ENCODE data around the gene OST4.

GRCh38 chr2:27078267-27079194 lies 7.1 kb upstream of the OST4 start, which contains the start of gene EMILIN1:
- TF ChIP-seq JUN (IDR thresholded peaks at IDR 0.05) (no peak), CTCF (IDR thresholded peaks at IDR 0.05) (no peak), JUNB (IDR thresholded peaks at IDR 0.05) (no peak), CHD2 (IDR thresholded peaks at IDR 0.05; ENCODE audit: low read length, partially characterized antibody) (no peak), NR3C1 (IDR thresholded peaks at IDR 0.05) (no peak), POLR2A (IDR thresholded peaks at IDR 0.05; ENCODE audit: low read length) (no peak), BCL3 (IDR thresholded peaks at IDR 0.05) (no peak), KDM1A (IDR thresholded peaks at IDR 0.05; ENCODE audit: low read depth) (no peak), HDAC2 (IDR thresholded peaks at IDR 0.05) (no peak), EP300 (IDR thresholded peaks at IDR 0.05) (no peak), MAFK (IDR thresholded peaks at IDR 0.05; ENCODE audit: partially characterized antibody) (no peak)
- TF ChIP-seq, protein P1, sequence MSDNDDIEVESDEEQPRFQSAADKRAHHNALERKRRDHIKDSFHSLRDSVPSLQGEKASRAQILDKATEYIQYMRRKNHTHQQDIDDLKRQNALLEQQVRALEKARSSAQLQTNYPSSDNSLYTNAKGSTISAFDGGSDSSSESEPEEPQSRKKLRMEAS (IDR thresholded peaks at IDR 0.05): no peak
- TF ChIP-seq, protein P2, sequence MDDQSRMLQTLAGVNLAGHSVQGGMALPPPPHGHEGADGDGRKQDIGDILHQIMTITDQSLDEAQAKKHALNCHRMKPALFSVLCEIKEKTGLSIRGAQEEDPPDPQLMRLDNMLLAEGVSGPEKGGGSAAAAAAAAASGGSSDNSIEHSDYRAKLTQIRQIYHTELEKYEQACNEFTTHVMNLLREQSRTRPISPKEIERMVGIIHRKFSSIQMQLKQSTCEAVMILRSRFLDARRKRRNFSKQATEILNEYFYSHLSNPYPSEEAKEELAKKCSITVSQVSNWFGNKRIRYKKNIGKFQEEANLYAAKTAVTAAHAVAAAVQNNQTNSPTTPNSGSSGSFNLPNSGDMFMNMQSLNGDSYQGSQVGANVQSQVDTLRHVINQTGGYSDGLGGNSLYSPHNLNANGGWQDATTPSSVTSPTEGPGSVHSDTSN (IDR thresholded peaks at IDR 0.05): no peak
- TF ChIP-seq, protein P3, sequence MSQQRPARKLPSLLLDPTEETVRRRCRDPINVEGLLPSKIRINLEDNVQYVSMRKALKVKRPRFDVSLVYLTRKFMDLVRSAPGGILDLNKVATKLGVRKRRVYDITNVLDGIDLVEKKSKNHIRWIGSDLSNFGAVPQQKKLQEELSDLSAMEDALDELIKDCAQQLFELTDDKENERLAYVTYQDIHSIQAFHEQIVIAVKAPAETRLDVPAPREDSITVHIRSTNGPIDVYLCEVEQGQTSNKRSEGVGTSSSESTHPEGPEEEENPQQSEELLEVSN (IDR thresholded peaks at IDR 0.05; ENCODE audit: borderline replicate concordance, low read depth): no peak

All from A549 (cell line).